Keratinocyte (primary cell): ENCODE results near the gene USP10. TPM values are rescaled to one million over a fixed set of nuclear protein-coding genes. Genes with fewer than 3 reads are reported as not detected.
"Not testable (repeated sequence)": the region's sequence is repeated elsewhere in the genome, so short reads cannot be mapped to it uniquely, and the experiment has no call there.

Experiments
- DNase-seq: peaks from one replicate; pipeline ENCODE4 v3.0.0-alpha.2; 2011; ENCODE audit warnings: low read depth, missing footprints, low spot score
- FAIRE-seq: peaks from 2 replicates; lab custom pipeline; 2011; peaks lifted over from hg19 to GRCh38; lab: Jason Lieb, UNC
- H2AFZ ChIP-seq: 2 replicates; pipeline ENCODE4 v1.6.0; 2012; ENCODE audit warnings: low read length, control low read depth, inconsistent platforms; ENCODE audit not compliant: control insufficient read depth
- H3K27ac ChIP-seq: 2 replicates; pipeline ENCODE4 v1.5.1; 2011; ENCODE audit warnings: low read length; ENCODE audit not compliant: control insufficient read depth, insufficient read depth
- H3K27me3 ChIP-seq: 3 replicates; pipeline ENCODE4 v1.6.0; 2011; ENCODE audit warnings: low read length; ENCODE audit not compliant: control insufficient read depth, insufficient read depth; ENCODE audit errors: extremely low read depth
- H3K36me3 ChIP-seq, 2 experiments: 2 replicates in 1 of 2; 3 replicates in 1 of 2; pipeline ENCODE4 v1.5.1; 2011; ENCODE audit warnings: low read length in 2 of 2, mild to moderate bottlenecking in 1 of 2; ENCODE audit not compliant: control insufficient read depth in 2 of 2, insufficient read depth in 2 of 2; ENCODE audit errors: extremely low read depth in 1 of 2
- H3K4me1 ChIP-seq: 3 replicates; pipeline ENCODE4 v1.5.1; 2011; ENCODE audit warnings: low read length; ENCODE audit not compliant: control insufficient read depth, insufficient read depth; ENCODE audit errors: extremely low read depth
- H3K4me2 ChIP-seq: 3 replicates; pipeline ENCODE4 v1.6.0; 2011; ENCODE audit warnings: low read depth, low read length; ENCODE audit not compliant: control insufficient read depth, insufficient read depth; ENCODE audit errors: extremely low read depth
- H3K4me3 ChIP-seq, 3 experiments: fragments of 200-600 bp in 1 of 3; sonication (generic) in 1 of 3; 2 replicates in 2 of 3; 3 replicates in 1 of 3; pipeline ENCODE4 v1.5.1; 2011 to 2016; ENCODE audit warnings: low read length in 3 of 3, mild to moderate bottlenecking in 3 of 3, control low read depth in 2 of 3, inconsistent platforms in 1 of 3, low read depth in 1 of 3, mixed read lengths in 1 of 3, mixed run types in 1 of 3, moderate library complexity in 1 of 3; ENCODE audit not compliant: control insufficient read depth in 2 of 3, insufficient read depth in 2 of 3; ENCODE audit errors: extremely low read depth in 1 of 3
- H3K79me2 ChIP-seq: 2 replicates; pipeline ENCODE4 v1.6.0; 2012; ENCODE audit warnings: low read length; ENCODE audit not compliant: control insufficient read depth, insufficient read depth
- H3K9ac ChIP-seq: 3 replicates; pipeline ENCODE4 v1.6.0; 2011; ENCODE audit warnings: low read length; ENCODE audit not compliant: control insufficient read depth, insufficient read depth; ENCODE audit errors: extremely low read depth
- H3K9me1 ChIP-seq: 3 replicates; pipeline ENCODE4 v1.6.0; 2011; ENCODE audit warnings: low read length; ENCODE audit not compliant: control insufficient read depth, insufficient read depth; ENCODE audit errors: extremely low read depth
- H3K9me3 ChIP-seq: 2 replicates; pipeline ENCODE4 v1.5.1; 2012; ENCODE audit warnings: low read depth, low read length; ENCODE audit not compliant: control insufficient read depth
- H4K20me1 ChIP-seq: 3 replicates; pipeline ENCODE4 v1.6.0; 2011; ENCODE audit warnings: low read length; ENCODE audit not compliant: control insufficient read depth, insufficient read depth; ENCODE audit errors: extremely low read depth
- CTCF ChIP-seq, 3 experiments: IDR thresholded peaks in 1 of 3; conservative IDR thresholded peaks in 1 of 3; optimal IDR thresholded peaks in 1 of 3; 2 replicates in 2 of 3; 3 replicates in 1 of 3; pipeline versions ENCODE3 to v1.5.1; 2011; ENCODE audit warnings: low read length in 3 of 3, mild to moderate bottlenecking in 3 of 3, moderate library complexity in 2 of 3, control low read depth in 1 of 3, inconsistent platforms in 1 of 3; ENCODE audit not compliant: insufficient read depth in 2 of 3; ENCODE audit errors: extremely low read depth in 1 of 3
- EZH2 ChIP-seq: IDR thresholded peaks from one replicate; pipeline ENCODE4 v1.6.1; 2012; ENCODE audit warnings: inconsistent platforms, mild to moderate bottlenecking, low read length, moderate library complexity
- dilution Hi-C: fragments of 300-500 bp; cut with MboI; formaldehyde crosslinking; loops from one replicate; pipeline ENCODE4 v1.7.0; 2020; ENCODE audit warnings: low sequenced_read_pairs; ENCODE audit not compliant: extremely low pct_ligation_motif_present
- polyA plus RNA-seq, 5 experiments: library from polyadenylated mRNA; depleted of rRNA in 3 of 5; stranded (reverse) in 3 of 5; stranded (forward) in 1 of 5; unstranded in 1 of 5; fragments of >200 nt; gene quantifications; 1 replicate in 1 of 5; 2 replicates in 3 of 5; 3 replicates in 1 of 5; pipeline versions ENCODE4 v1.2.1 to v1.2.3, GENCODE V29; 2011 to 2012; ENCODE audit warnings: missing spikeins in 2 of 5, low read depth in 1 of 5, low replicate concordance in 1 of 5

Gene USP10
- polyA plus RNA-seq, 1 donor (not counting 4 experiments of a cell fraction or from before 2014, with no cell fraction given), result 92.0 TPM

- Histone ChIP-seq H3K4me3 (no peak overlapping the region), H3K27ac (no peak overlapping the region), H3K9me1 (no peaks in the 10 kb centered on the region), H3K4me1 (peaks cover 3% of the 10 kb centered on the region), H3K4me2 (no peak overlapping the region), H3K79me2 (peaks cover 82% of the 10 kb centered on the region), H3K36me3 (peaks cover 14 to 26% of the 10 kb centered on the region in 2 experiments), H4K20me1 (peaks cover 2% of the 10 kb centered on the region), H3K27me3 (no peaks in the 10 kb centered on the region), H3K9me3 (no peaks in the 10 kb centered on the region), H2AFZ (no peak overlapping the region), H3K9ac (no peak overlapping the region)
- FAIRE-seq, result no peak
- dilution Hi-C loops, result no loop called here
- TF ChIP-seq EZH2 (no peak), CTCF (optimal IDR thresholded peaks at IDR 0.05 in 1 of 3, IDR thresholded peaks at IDR 0.05 in 1 of 3, conservative IDR thresholded peaks at IDR 0.05 in 1 of 3; ENCODE audit: extremely low read depth in 1 of 3, insufficient read depth in 2 of 3, low read length in 3 of 3) (no peak)
- DNase-seq, result no peak
These were observed 46.4 kb downstream of the USP10 start for GRCh38 chr16:84746231-84746630.

GRCh38 chr16:84746875-84747274 is 47.1 kb downstream of the USP10 start:
- no peaks in the 10 kb centered on the region for H3K27me3 ChIP-seq
- no peak overlapping the region for H3K4me3 ChIP-seq
- H4K20me1 ChIP-seq, result peaks cover 2% of the 10 kb centered on the region
- H3K9me1 ChIP-seq, result no peaks in the 10 kb centered on the region
- H3K4me1 ChIP-seq, result peaks cover 7% of the 10 kb centered on the region
- H2AFZ ChIP-seq, result no peak overlapping the region
- no peak overlapping the region for H3K27ac ChIP-seq
- FAIRE-seq (no peak), DNase-seq (no peak)
- H3K36me3 ChIP-seq, result peaks cover 11 to 21% of the 10 kb centered on the region in 2 experiments
- no peak overlapping the region for H3K4me2 ChIP-seq
- no peak for TF ChIP-seq EZH2
- peak in 2 of 3 experiments; percentile 33 to 37 for TF ChIP-seq CTCF (optimal IDR thresholded peaks at IDR 0.05 in 1 of 3, IDR thresholded peaks at IDR 0.05 in 1 of 3, conservative IDR thresholded peaks at IDR 0.05 in 1 of 3; ENCODE audit: extremely low read depth in 1 of 3, insufficient read depth in 2 of 3, low read length in 3 of 3)
- no peaks in the 10 kb centered on the region for H3K9me3 ChIP-seq
- dilution Hi-C loops, result no loop called here
- no peak overlapping the region for H3K9ac ChIP-seq
- H3K79me2 ChIP-seq, result peaks cover 80% of the 10 kb centered on the region

GRCh38 chr16:84748247-84748646 is 48.4 kb downstream of the USP10 start:
- FAIRE-seq, H3K4me3 ChIP-seq, H3K4me2 ChIP-seq, dilution Hi-C loops, H4K20me1 ChIP-seq, H2AFZ ChIP-seq, H3K27ac ChIP-seq, H3K9ac ChIP-seq, H3K9me1 ChIP-seq, H3K27me3 ChIP-seq, DNase-seq, H3K4me1 ChIP-seq, H3K9me3 ChIP-seq: not testable (repeated sequence)
- Histone ChIP-seq H3K36me3 (peaks cover 11 to 16% of the 10 kb centered on the region in 2 experiments), H3K79me2 (peaks cover 75% of the 10 kb centered on the region)
